T-helper 1 cell treated with Interleukin-12 subunit alpha and Interleukin-12 subunit beta and Interleukin-4 antibody, amounts not matched to agents 30 μg/mL and 1 μg/mL, for 36 hours (primary cell): ENCODE data around the gene PLXNA3.
"Not testable (repeated sequence)": the region's sequence is repeated elsewhere in the genome, so short reads cannot be mapped to it uniquely, and the experiment has no call there.

ENCODE experiments used
- H3K27ac Mint-ChIP-seq: one replicate; pipeline ENCODE4 v1.8.0; 2021; ENCODE audit warnings: mild to moderate bottlenecking, mixed read lengths
- H3K27me3 Mint-ChIP-seq: one replicate; pipeline ENCODE4 v1.8.0; 2021; ENCODE audit warnings: low read depth, mixed read lengths
- H3K36me3 Mint-ChIP-seq: one replicate; pipeline ENCODE4 v1.8.0; 2021; ENCODE audit warnings: low read depth, mixed read lengths
- H3K4me1 Mint-ChIP-seq: one replicate; pipeline ENCODE4 v1.8.0; 2021; ENCODE audit warnings: low read depth, mixed read lengths
- H3K4me3 Mint-ChIP-seq: one replicate; pipeline ENCODE4 v1.8.0; 2021; ENCODE audit warnings: mild to moderate bottlenecking, moderate library complexity, mixed read lengths
- H3K9me3 Mint-ChIP-seq: one replicate; pipeline ENCODE4 v1.8.0; 2021; ENCODE audit warnings: mixed read lengths

The PLXNA3 gene

DNA sequence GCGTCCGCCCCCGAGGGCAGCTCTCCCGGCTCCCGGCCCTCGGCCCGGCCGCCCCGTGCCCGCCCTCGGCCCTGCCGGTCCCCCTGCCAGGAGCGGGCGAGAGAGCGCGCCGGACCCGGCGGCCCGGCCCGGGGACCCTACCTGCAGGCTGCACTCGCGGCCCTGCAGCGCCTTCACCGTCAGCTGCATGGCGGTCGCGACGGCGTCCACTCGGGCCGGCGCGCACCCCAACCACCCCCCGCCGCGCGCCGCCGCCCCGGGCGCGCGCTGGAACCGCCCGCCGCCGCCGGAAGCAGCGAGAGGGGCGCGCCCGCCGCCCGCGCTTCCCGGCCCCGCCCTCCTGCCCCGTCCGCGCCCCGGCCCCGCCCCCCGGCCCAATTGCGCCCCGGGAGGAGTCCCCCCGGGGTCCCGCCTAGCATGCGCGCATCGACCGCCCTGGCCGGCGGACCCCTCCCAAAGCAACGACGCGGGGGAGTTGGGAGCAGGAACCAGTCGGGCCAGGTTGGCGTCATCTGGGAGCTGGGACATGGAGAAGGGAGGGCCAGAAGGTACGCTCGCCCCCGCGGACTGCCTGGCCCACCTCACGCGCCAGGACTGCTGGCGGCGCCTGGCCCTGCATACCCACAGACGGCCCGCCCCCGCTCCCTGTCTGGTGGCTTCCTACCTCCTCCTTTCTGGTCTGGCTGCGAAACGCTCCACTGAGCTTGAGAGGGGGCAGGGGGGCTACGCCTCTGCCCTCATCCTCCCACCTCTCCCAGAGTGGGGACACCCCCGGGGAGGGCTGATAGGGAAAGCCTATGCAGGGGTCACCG lies 28.5 kb downstream of the PLXNA3 start, which contains the start of gene UBL4A:
Gene UBL4A (minus strand): TSS at position 220 of the 812 bp plus-strand sequence. CDS start 31 bp downstream, at position 189.
- peak within 1 kb of the TSS; percentile 57 for H3K27ac Mint-ChIP-seq
- peaks cover 13% of the 10 kb centered on the region for H3K4me1 Mint-ChIP-seq
- H3K36me3 Mint-ChIP-seq = peaks cover 16% of the 10 kb centered on the region

DNA sequence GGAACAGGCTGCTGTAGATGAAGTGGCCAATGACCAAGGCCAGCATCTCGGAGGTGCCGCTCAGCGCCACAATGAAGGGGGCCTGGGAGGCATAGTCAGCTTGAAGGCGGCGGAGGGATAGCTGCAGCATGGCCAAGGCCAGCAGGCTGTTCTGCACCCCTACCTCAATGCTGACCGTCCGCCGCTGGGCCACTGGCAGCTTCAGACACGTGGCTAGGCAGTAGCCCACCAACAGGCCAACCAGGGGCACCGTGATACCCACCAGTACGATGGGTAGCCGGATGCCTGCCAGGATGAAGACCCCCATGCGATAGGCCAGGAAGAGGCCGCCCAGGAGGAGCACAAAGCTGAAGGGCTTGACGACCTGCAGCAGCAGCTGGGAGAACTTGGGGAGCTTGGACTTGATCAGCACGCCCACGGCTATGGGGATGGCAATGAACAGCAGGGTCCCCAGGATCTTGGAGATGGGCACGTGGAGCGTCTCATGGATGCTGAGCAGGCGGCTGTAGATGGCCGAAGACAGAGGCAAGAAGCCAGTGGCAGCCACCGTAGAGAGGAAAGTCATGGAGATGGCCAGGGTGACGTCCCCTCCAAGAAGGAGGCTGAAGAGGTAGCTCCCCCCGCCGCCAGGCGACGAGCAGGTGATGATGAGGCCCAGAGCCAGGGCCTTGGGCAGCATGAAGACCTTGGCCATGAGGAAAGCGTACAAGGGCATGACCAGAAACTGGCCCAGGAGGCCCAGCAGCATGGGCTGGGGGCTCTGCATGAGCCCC lies 29.6 kb downstream of the PLXNA3 start:
- H3K36me3 Mint-ChIP-seq = peaks cover 13% of the 10 kb centered on the region
- no peaks in the 10 kb centered on the region for H3K9me3 Mint-ChIP-seq
- H3K4me3 Mint-ChIP-seq = peak overlapping the region; percentile 72
- H3K4me1 Mint-ChIP-seq = peaks cover 13% of the 10 kb centered on the region
- H3K27ac Mint-ChIP-seq = no peak overlapping the region
- no peaks in the 10 kb centered on the region for H3K27me3 Mint-ChIP-seq

More for the DNA sequence above, 28.5 kb downstream of the PLXNA3 start, which contains the start of gene UBL4A:
- no peaks in the 10 kb centered on the region for H3K9me3 Mint-ChIP-seq
- H3K27me3 Mint-ChIP-seq = no peaks in the 10 kb centered on the region
- peak within 1 kb of the TSS; percentile 72 for H3K4me3 Mint-ChIP-seq

DNA sequence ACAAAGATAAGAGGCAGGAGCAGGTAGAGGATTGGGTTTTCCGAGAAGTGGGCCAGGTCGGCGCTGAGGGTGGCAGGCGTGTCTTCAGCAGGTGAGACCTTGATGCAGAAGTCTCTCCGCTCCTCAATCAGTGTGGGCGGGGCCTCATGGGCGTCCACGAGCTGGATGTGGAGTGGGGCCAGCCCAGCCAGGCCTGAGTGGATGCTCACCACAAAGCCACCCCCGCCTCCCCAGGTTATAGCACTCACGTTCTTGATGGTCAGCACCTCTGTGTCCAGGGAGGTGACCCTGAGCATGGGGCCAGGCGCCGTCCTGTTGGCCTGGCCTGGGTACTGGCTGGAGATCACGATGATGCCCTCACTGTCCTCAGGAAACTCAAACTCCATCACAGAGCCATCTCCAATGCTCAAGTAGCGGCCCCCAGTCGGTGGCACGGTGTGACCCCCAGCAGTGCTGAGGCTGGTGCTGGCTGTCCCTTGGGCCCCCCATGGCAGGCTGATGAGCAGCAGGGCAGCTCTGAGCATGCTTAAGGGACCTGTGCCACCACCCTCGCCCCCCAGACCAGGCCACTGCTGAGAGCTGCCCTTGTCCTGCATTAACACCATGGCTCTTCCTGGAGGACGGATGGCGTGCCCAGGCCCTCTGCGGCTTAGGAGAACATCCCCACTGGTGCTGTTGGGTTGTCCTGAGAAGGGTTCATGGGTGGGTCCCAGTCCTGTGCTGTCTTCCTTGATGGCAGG lies 30.4 kb downstream of the PLXNA3 start:
- Mint-ChIP-seq H3K4me1 (peaks cover 11% of the 10 kb centered on the region), H3K4me3 (no peak overlapping the region), H3K27ac (no peak overlapping the region), H3K27me3 (no peaks in the 10 kb centered on the region), H3K9me3 (no peaks in the 10 kb centered on the region), H3K36me3 (peaks cover 11% of the 10 kb centered on the region)

DNA sequence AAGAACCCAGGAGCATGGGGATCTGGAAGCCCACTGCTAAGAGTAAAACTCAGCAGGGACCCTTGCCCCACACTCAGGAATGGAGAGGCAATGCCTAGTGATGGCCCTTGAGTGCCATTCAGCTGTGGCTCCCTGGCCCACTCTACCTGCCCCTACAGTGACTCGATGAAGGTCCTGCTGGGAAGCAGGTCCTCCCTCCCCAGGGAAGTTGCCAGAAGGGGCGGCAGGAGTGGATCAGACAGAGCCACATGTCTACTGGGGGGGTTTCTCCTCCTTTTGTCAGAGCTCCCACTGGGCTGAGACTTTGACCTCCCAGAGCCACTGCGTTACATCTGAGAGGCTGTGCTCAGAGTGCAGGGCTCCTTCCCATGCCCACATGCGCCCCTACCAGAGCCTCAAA lies 31.1 kb downstream of the PLXNA3 start:
- Mint-ChIP-seq H3K4me1 (peaks cover 11% of the 10 kb centered on the region), H3K27ac (peak overlapping the region; percentile 83), H3K9me3 (no peaks in the 10 kb centered on the region), H3K4me3 (peak overlapping the region; percentile 89), H3K27me3 (no peaks in the 10 kb centered on the region), H3K36me3 (peaks cover 10% of the 10 kb centered on the region)

DNA sequence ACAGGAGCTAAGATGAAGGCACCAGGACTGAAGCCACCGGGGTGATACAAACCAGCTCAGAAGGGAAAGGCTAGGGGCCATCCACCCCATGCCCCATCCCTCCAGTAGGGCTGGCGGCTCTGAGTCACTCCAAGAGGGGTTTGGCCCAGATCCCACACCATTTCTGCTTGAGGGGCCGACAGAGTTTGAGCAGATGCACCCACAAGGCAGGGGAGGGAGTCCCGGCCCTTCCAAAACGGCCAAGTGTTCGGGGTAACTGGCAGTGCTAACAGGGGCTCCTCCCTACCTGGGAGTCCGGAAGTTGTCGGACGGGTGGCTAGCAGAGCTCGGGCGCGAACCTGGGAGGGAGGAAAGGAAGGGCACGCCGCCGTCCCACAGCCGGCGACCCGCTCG lies 31.9 kb downstream of the PLXNA3 start:
- Mint-ChIP-seq H3K4me1 (peaks cover 11% of the 10 kb centered on the region), H3K9me3 (no peaks in the 10 kb centered on the region), H3K36me3 (peaks cover 8% of the 10 kb centered on the region), H3K27me3 (no peaks in the 10 kb centered on the region), H3K27ac (peak overlapping the region; percentile 83), H3K4me3 (peak overlapping the region; percentile 89)

DNA sequence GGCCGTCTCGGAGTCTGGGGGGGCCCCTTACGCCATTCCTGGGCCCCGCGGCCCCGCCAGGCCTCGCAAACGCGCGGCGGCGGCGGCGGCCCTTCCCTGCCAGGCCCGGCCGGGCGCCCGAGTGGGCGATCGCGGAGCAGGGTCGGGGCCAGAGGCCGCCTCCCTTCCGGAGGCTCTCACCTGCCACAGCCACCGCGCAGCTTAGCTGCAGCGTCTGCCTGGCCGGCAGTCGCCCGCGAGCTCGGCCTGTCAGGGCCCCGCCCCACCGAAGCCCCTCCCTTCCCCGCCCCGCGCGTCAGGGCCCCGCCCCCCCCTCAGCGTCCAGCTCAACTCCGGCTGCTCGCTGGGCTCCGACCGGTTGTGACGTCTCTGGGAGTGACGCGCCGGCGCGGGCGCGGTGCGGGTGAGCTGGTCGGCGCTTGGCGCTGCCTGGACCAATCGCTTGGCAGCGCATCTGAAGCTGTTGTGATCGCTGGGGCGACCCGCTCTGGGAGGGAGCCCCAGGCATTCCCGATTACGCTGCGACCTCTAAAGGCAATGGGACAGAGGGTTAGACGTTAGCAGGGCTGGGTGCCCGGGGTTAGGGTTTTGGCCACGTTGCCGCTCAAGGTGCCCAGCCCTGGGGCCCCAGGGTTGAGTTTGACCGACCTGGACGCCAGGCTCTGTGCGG lies 32.5 kb downstream of the PLXNA3 start, which contains the start of gene SLC10A3:
Gene SLC10A3 (minus strand): TSS at position 216 of the 670 bp plus-strand sequence. CDS start 1,689 bp downstream, outside the sequence.
- H3K27me3 Mint-ChIP-seq = no peaks in the 10 kb centered on the region
- H3K4me1 Mint-ChIP-seq = peaks cover 11% of the 10 kb centered on the region
- H3K27ac Mint-ChIP-seq = peak within 1 kb of the TSS; percentile 93
- H3K4me3 Mint-ChIP-seq = peak within 1 kb of the TSS; percentile 89
- H3K36me3 Mint-ChIP-seq = peaks cover 8% of the 10 kb centered on the region
- no peaks in the 10 kb centered on the region for H3K9me3 Mint-ChIP-seq

DNA sequence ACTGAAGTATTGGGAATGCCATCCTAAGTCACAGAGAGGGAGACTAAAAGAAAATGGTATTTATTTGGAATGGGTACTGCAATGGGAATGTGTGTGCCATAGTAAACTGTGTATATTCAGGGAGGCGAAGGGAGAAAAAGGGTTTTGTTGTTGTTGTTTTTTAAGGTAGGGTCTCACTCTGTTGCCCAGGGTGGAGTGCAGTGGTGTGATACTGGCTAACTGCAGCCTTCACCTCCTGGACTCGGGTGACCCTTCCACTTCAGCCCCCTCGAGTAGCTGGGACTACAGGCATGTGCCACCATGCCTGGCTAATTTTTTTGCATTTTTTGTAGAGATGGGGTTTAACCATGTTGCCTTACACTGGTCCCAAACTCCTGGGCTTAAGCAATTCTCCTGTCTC lies 36.6 kb downstream of the PLXNA3 start:
- H3K4me1 Mint-ChIP-seq = peaks cover 3% of the 10 kb centered on the region
- H3K27ac Mint-ChIP-seq = no peak overlapping the region
- H3K4me3 Mint-ChIP-seq = no peak overlapping the region
- H3K27me3 Mint-ChIP-seq = no peaks in the 10 kb centered on the region
- H3K36me3 Mint-ChIP-seq = peaks cover under 1% of the 10 kb centered on the region
- no peaks in the 10 kb centered on the region for H3K9me3 Mint-ChIP-seq

DNA sequence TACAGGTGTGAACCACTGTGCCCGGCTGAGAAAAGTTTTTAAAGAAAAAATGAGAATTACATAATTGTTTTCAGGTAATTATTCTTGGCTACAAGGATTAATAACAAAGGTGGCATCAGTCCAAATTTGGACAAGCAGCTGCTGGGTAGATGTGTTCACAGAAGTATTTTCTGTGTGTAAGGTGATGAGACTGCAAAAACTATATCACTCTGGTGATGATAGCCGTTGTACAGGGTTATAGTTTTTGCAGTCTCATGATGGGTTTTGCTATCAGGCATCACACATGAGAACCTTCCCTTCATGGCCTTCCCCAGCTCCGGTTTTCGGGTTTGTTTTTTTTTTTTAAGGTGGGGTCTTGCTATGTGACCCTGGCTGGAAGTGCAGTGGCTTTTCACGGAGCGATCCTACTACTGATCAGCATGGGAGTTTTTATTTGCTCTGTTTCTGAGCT lies 37.4 kb downstream of the PLXNA3 start:
- Mint-ChIP-seq H3K4me3 (no peak overlapping the region), H3K36me3 (no peaks in the 10 kb centered on the region), H3K4me1 (peaks cover 2% of the 10 kb centered on the region)

DNA sequence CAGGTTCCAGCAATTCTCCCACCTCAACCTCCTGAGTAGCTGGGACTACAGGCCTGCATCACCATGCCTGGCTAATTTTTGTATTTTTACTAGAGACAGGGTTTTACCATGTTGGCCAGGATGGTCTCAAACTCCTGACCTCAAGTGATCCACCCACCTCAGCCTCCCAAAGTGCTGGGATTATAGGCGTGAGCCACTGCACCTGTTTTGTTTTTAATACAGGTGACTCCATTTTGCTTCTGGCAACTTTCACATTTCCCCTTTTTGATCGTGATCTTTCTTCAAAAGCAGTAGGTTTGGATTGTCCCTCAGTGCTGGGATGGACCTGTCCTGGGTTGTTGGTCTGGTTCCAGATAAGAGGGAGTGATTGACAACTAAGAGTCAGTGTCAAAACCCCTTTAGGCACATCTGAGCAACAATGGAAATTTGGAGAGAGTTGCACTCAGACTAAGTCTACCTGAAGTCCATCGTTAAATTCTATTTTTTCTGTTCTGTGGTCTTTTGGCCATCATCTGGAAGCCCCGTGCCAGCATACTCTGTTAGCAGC lies 38.6 kb downstream of the PLXNA3 start:
- not testable (repeated sequence) for H3K9me3 Mint-ChIP-seq, H3K27me3 Mint-ChIP-seq, H3K4me1 Mint-ChIP-seq, H3K4me3 Mint-ChIP-seq, H3K27ac Mint-ChIP-seq, H3K36me3 Mint-ChIP-seq

More for the DNA sequence above, 37.4 kb downstream of the PLXNA3 start:
- no peak overlapping the region for H3K27ac Mint-ChIP-seq
- H3K9me3 Mint-ChIP-seq = no peaks in the 10 kb centered on the region
- no peaks in the 10 kb centered on the region for H3K27me3 Mint-ChIP-seq

DNA sequence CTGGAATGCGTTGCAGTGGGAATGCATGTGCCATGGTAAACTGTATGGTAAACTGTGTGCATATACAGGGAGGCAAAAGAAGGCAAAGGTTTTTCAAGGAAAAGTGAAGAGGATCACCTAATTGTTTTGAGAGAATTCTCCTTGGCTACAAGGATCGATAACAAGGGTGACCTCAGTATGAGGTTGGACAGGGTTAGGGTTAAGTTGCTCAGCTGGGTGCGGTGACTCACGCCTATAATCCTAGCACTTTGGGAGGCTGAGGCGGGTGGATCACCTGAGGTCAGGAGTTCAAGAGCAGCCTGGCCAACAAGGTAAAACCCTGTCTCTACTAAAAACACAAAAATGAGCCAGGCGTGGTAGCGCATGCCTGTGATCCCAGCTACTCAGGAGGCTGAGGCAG lies 43.3 kb downstream of the PLXNA3 start:
- H3K27me3 Mint-ChIP-seq, H3K4me1 Mint-ChIP-seq, H3K4me3 Mint-ChIP-seq, H3K9me3 Mint-ChIP-seq, H3K36me3 Mint-ChIP-seq, H3K27ac Mint-ChIP-seq: not testable (repeated sequence)

DNA sequence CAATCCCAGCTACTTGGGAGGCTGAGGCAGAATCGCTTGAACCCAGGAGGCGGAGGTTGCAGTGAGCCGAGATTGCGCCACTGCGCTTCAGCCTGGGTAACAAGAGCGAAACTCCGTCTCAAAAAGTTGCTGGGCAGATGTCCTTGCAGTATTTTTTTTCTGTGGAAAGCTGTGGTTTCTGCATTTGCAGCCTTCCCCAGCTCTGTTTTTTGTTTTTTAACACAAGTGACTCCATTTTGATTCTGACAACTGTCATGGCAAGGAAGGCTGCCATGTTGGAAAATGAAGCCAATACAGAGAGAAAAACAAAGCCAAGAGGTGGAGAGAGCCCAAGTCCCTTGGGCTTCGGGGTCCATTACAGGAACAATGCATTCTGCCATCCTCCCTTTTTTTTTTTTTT lies 44.0 kb downstream of the PLXNA3 start:
- Mint-ChIP-seq H3K9me3 (no peaks in the 10 kb centered on the region), H3K27me3 (no peaks in the 10 kb centered on the region), H3K4me3 (no peak overlapping the region), H3K36me3 (peaks cover 3% of the 10 kb centered on the region), H3K4me1 (no peaks in the 10 kb centered on the region), H3K27ac (no peak overlapping the region)

DNA sequence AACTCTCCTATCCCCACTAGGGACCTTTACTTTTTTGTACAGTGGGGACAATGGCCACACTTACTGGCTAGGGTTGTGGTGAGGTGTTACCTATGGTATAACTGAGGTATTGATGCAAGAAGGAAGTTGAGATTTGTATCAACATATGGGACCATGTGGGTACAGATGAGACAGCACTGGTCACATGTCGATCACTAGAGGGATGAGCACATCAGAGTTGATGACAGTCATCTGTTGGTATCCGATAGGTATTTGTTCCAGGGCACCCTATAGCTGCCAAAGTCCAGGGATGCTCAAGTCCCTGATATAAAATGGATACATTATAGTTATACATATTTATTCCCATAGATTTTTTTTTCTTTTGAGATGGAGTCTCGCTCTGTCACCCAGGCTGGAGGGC lies 44.9 kb downstream of the PLXNA3 start:
- H3K9me3 Mint-ChIP-seq = no peaks in the 10 kb centered on the region
- no peak overlapping the region for H3K4me3 Mint-ChIP-seq
- H3K36me3 Mint-ChIP-seq = peaks cover 3% of the 10 kb centered on the region
- no peak overlapping the region for H3K27ac Mint-ChIP-seq
- H3K27me3 Mint-ChIP-seq = no peaks in the 10 kb centered on the region
- H3K4me1 Mint-ChIP-seq = no peaks in the 10 kb centered on the region

DNA sequence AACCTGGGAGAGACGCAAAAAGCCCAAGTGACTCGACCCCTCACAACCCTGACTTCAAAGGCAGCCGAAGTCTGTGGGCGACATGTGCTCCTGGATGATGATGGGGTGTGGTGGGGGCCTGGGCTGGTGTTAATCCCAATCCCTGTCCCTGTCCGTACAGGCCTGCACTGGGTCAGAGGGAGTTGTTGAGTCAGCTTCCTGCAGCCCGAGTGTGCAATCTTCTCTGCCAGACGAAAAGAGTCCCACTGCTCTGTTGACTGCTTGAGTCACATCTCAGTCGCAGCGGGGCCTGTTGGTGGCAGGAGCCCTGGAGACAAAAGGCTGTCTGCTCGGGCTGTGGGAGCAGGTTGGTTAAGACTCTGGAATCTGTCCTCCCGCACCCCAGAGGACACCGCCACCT lies 47.7 kb downstream of the PLXNA3 start:
- Mint-ChIP-seq H3K27me3 (no peaks in the 10 kb centered on the region), H3K4me1 (peaks cover 2% of the 10 kb centered on the region), H3K36me3 (peaks cover 16% of the 10 kb centered on the region), H3K4me3 (no peak overlapping the region), H3K27ac (no peak overlapping the region), H3K9me3 (no peaks in the 10 kb centered on the region)
